ENCODE data around the gene ERVW-1.
"Not testable (repeated sequence)": the region's sequence is repeated elsewhere in the genome, so short reads cannot be mapped to it uniquely, and the experiment has no call there.

ERVW-1 gene, protein sequence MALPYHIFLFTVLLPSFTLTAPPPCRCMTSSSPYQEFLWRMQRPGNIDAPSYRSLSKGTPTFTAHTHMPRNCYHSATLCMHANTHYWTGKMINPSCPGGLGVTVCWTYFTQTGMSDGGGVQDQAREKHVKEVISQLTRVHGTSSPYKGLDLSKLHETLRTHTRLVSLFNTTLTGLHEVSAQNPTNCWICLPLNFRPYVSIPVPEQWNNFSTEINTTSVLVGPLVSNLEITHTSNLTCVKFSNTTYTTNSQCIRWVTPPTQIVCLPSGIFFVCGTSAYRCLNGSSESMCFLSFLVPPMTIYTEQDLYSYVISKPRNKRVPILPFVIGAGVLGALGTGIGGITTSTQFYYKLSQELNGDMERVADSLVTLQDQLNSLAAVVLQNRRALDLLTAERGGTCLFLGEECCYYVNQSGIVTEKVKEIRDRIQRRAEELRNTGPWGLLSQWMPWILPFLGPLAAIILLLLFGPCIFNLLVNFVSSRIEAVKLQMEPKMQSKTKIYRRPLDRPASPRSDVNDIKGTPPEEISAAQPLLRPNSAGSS

DNA sequence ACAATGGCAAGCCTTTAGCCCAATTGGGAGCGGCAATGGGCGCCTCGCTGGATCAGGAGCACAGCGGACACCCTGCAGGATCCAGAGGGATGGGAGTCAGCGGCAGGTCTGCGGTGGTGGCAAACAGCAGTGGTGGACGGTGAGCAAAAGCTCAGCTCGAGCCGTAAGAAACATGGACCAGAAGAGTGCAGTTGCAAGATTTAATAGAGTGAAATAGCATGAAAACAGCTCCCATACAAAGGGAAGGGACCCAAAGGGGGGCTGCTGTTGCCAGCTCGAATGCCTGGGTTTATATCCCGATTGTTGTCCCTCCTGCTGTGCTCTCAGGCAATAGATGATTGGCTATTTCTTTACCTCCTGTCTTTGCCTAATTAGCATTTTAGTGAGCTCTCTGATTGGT is at the start of gene ERVW-1:
ERVW-1 (minus strand) TSS at position 266 of the 400 bp plus-strand sequence. CDS start 7,565 bp downstream, outside the sequence.
- not testable (repeated sequence) for H3K27ac Mint-ChIP-seq; H3K4me1 Mint-ChIP-seq; ATAC-seq (ENCODE audit: low read depth); H3K27me3 Mint-ChIP-seq; H3K4me3 Mint-ChIP-seq; DNase-seq (ENCODE audit: low spot score in 2 of 2); H3K9me3 Mint-ChIP-seq
- peaks cover 10% of the 10 kb centered on the region for H3K36me3 Mint-ChIP-seq

DNA sequence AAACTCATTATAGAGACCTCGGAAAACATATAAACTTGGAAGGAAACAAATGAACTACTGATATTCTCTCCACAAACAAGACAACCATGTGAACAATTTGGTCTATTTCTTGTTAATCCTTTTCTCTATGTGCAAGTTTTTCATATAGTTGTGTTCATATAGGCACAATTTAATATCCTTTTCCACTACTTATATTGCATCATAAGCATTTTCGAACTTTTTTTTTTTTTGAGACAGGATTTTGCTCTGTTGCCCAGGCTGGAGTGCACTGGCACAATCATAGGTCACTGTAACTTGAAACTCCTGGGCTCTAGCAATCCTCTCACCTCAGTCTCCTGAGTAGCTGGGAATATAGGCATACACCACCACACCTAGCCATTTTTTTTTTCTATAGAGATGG is 45.4 kb upstream of the ERVW-1 start:
- Mint-ChIP-seq H3K4me1 (peaks cover 13% of the 10 kb centered on the region), H3K36me3 (peaks cover 8% of the 10 kb centered on the region), H3K27me3 (no peaks in the 10 kb centered on the region), H3K4me3 (no peak overlapping the region), H3K9me3 (no peaks in the 10 kb centered on the region), H3K27ac (no peak overlapping the region)
- DNase-seq (ENCODE audit: low spot score in 2 of 2) (no peak), ATAC-seq (ENCODE audit: low read depth) (no peak)

DNA sequence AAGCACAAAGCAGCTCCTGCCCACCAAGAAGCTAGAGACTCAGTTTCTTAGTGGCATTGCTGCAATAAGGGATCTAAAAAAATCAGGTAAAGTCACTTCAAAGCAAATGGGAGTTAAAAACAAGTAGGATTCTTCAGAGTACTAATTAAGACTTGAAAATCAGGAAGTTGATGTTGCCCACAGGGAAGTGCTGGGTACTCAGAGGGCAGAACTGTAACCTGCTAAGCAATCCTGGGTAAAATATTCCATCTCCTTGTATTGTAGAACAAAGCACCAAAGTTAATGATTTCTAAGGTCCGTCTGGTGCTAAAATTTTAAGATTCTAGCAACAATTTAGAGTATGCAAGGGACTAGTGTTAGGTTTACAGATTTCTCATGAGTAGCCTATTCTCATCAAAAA is 42.3 kb upstream of the ERVW-1 start:
- Mint-ChIP-seq H3K27ac (no peak overlapping the region), H3K9me3 (no peaks in the 10 kb centered on the region), H3K36me3 (peaks cover 17% of the 10 kb centered on the region), H3K4me3 (no peak overlapping the region), H3K27me3 (no peaks in the 10 kb centered on the region), H3K4me1 (no peaks in the 10 kb centered on the region)
- no peak for ATAC-seq (ENCODE audit: low read depth)
- no peak for DNase-seq (ENCODE audit: low spot score in 2 of 2)

- ATAC-seq (ENCODE audit: low read depth) = no peak
- H3K4me3 Mint-ChIP-seq = no peak overlapping the region
- H3K36me3 Mint-ChIP-seq = peaks cover 19% of the 10 kb centered on the region
- DNase-seq (ENCODE audit: low spot score in 2 of 2) = no peak
- no peaks in the 10 kb centered on the region for H3K27me3 Mint-ChIP-seq
- no peaks in the 10 kb centered on the region for H3K9me3 Mint-ChIP-seq
- H3K27ac Mint-ChIP-seq = no peak overlapping the region
- no peaks in the 10 kb centered on the region for H3K4me1 Mint-ChIP-seq
Observed at GRCh38 chr7:92517631-92518030, 39.9 kb upstream of the ERVW-1 start.

GRCh38 chr7:92513167-92513902 is 35.6 kb upstream of the ERVW-1 start:
- no peaks in the 10 kb centered on the region for H3K27me3 Mint-ChIP-seq
- no peak overlapping the region for H3K4me3 Mint-ChIP-seq
- no peak for ATAC-seq (ENCODE audit: low read depth)
- no peaks in the 10 kb centered on the region for H3K9me3 Mint-ChIP-seq
- peaks cover 15% of the 10 kb centered on the region for H3K36me3 Mint-ChIP-seq
- H3K27ac Mint-ChIP-seq = no peak overlapping the region
- DNase-seq (ENCODE audit: low spot score in 2 of 2) = no peak
- H3K4me1 Mint-ChIP-seq = no peaks in the 10 kb centered on the region

DNA sequence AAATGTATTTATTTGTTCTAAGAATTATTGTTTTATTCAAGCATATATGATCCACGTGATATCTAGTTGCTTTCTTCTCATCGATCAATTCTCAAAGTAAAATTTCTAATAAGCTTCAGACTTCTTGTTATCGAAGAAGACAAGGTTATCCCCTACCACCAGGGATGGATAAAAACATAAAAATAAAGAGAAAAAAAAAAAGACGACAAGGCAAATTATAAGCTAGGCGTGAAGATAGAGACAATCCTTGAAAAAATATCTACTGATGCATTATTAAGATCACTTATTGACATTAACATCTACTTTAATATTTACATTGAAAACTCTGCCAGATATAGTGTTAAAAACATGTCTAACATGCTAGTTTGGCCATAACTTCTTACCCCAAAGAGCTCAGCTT is 31.2 kb upstream of the ERVW-1 start:
- H3K27ac Mint-ChIP-seq = no peak overlapping the region
- H3K36me3 Mint-ChIP-seq = peaks cover 14% of the 10 kb centered on the region
- H3K4me3 Mint-ChIP-seq = no peak overlapping the region
- DNase-seq (ENCODE audit: low spot score in 2 of 2) = no peak
- no peaks in the 10 kb centered on the region for H3K4me1 Mint-ChIP-seq
- no peaks in the 10 kb centered on the region for H3K27me3 Mint-ChIP-seq
- no peaks in the 10 kb centered on the region for H3K9me3 Mint-ChIP-seq
- ATAC-seq (ENCODE audit: low read depth) = no peak

DNA sequence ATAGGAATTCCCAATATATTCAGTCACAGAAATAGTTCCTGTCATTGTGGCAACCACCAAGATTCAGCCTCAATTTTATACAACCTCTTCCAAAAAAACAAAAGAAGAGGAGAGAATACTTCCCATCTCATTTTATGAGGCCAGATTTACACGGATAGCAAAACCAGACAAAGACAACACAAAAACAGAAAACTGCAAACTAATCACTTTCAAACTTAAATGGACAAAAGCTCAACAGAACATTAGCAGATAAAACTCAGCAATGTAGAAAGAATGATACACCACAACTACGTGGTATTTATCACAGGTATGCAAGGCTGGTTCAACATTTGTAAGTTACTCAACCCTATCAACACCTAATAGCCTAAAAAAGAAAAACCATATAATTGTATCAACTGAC is 28.6 kb upstream of the ERVW-1 start:
- Mint-ChIP-seq H3K27me3 (no peaks in the 10 kb centered on the region), H3K4me1 (no peaks in the 10 kb centered on the region), H3K9me3 (no peaks in the 10 kb centered on the region), H3K36me3 (peaks cover 16% of the 10 kb centered on the region), H3K27ac (no peak overlapping the region), H3K4me3 (no peak overlapping the region)
- DNase-seq (ENCODE audit: low spot score in 2 of 2) (no peak), ATAC-seq (ENCODE audit: low read depth) (no peak)

GRCh38 chr7:92504563-92504962 is 26.8 kb upstream of the ERVW-1 start:
- Mint-ChIP-seq H3K4me3 (no peak overlapping the region), H3K9me3 (no peaks in the 10 kb centered on the region), H3K36me3 (peaks cover 22% of the 10 kb centered on the region), H3K27ac (no peak overlapping the region), H3K27me3 (no peaks in the 10 kb centered on the region), H3K4me1 (no peaks in the 10 kb centered on the region)
- no peak for DNase-seq (ENCODE audit: low spot score in 2 of 2)
- no peak for ATAC-seq (ENCODE audit: low read depth)

GRCh38 chr7:92503767-92504166 is 26.0 kb upstream of the ERVW-1 start:
- H3K9me3 Mint-ChIP-seq = no peaks in the 10 kb centered on the region
- H3K27ac Mint-ChIP-seq = no peak overlapping the region
- H3K36me3 Mint-ChIP-seq = peaks cover 28% of the 10 kb centered on the region
- no peaks in the 10 kb centered on the region for H3K4me1 Mint-ChIP-seq
- ATAC-seq (ENCODE audit: low read depth) = no peak
- H3K4me3 Mint-ChIP-seq = no peak overlapping the region
- H3K27me3 Mint-ChIP-seq = no peaks in the 10 kb centered on the region
- no peak for DNase-seq (ENCODE audit: low spot score in 2 of 2)

- Mint-ChIP-seq H3K27ac (peak overlapping the region; percentile 42), H3K4me3 (no peak overlapping the region), H3K36me3 (peaks cover 27% of the 10 kb centered on the region), H3K27me3 (no peaks in the 10 kb centered on the region), H3K9me3 (no peaks in the 10 kb centered on the region), H3K4me1 (no peaks in the 10 kb centered on the region)
- DNase-seq (ENCODE audit: low spot score in 2 of 2) = no peak
- ATAC-seq (ENCODE audit: low read depth) = no peak
Observed at GRCh38 chr7:92498557-92498956, 20.8 kb upstream of the ERVW-1 start.

DNA sequence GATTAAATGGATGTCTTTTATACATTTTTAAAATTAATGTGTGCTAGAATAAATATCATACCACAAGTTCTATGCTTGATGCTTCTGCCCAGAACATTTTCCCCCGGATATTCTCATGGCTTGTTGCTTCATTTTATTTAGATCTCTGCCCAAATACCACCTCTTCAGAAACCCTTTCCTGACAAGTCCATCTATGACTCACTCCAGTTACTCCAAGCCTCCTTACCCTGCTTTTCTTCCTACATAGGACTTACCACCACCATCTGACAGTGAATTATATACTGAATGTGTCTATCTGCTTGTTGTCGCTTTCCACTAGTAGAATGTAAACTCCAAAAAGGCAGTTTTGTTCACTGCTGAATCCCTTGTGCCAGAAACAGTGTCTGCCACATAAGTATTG is 19.1 kb upstream of the ERVW-1 start:
- H3K27me3 Mint-ChIP-seq = no peaks in the 10 kb centered on the region
- no peak overlapping the region for H3K4me3 Mint-ChIP-seq
- ATAC-seq (ENCODE audit: low read depth) (no peak), DNase-seq (ENCODE audit: low spot score in 2 of 2) (no peak)
- H3K4me1 Mint-ChIP-seq = no peaks in the 10 kb centered on the region
- peaks cover 30% of the 10 kb centered on the region for H3K36me3 Mint-ChIP-seq
- H3K27ac Mint-ChIP-seq = no peak overlapping the region
- H3K9me3 Mint-ChIP-seq = no peaks in the 10 kb centered on the region

DNA sequence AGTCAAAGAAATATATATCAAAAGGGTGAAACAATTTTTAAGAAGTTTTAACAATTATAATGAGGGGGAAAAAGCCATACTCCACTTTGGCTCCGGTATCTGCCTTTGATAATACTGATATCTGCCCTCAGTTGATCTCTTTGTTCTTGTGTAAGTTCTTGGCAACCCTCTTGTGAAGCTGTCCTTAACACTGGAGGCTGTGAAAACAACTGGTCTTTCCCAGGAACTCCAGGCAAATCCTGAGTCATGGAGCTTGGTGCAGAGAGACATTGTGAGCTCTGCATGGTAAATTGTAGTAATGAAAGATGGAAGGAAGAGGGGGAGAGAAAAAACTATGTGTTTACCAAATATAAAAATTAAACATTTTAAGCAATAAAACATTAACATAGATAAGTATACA is 11.9 kb upstream of the ERVW-1 start:
- Mint-ChIP-seq H3K27ac (peak overlapping the region; percentile 28), H3K36me3 (peaks cover 22% of the 10 kb centered on the region), H3K27me3 (no peaks in the 10 kb centered on the region), H3K9me3 (no peaks in the 10 kb centered on the region), H3K4me1 (no peaks in the 10 kb centered on the region), H3K4me3 (no peak overlapping the region)
- DNase-seq (ENCODE audit: low spot score in 2 of 2) (no peak), ATAC-seq (ENCODE audit: low read depth) (no peak)

DNA sequence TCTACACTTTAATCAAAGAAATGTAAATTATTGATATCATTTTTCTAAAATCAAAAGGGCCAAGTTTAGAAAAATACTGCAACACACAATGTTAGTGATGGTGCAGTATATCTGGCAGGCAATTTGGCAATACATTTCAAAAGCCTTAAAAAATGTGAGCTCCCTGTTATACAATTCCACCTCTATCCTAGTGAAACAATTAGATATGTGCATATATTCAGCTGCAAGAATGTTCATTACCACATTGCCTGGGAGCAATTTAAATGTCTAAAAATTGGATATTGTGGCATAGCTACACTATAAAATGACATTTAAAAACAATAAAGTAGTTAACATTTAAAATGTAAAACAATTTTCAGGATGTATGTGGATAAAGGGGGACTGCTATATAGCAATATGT is 10.1 kb upstream of the ERVW-1 start:
- Mint-ChIP-seq H3K27me3 (no peaks in the 10 kb centered on the region), H3K4me3 (no peak overlapping the region), H3K27ac (no peak overlapping the region), H3K36me3 (peaks cover 18% of the 10 kb centered on the region), H3K9me3 (no peaks in the 10 kb centered on the region), H3K4me1 (no peaks in the 10 kb centered on the region)
- DNase-seq (ENCODE audit: low spot score in 2 of 2) (no peak), ATAC-seq (ENCODE audit: low read depth) (no peak)

GRCh38 chr7:92485974-92486373 is 8.2 kb upstream of the ERVW-1 start:
- H3K36me3 Mint-ChIP-seq = peaks cover 11% of the 10 kb centered on the region
- no peaks in the 10 kb centered on the region for H3K9me3 Mint-ChIP-seq
- H3K27me3 Mint-ChIP-seq = no peaks in the 10 kb centered on the region
- H3K4me3 Mint-ChIP-seq = no peak overlapping the region
- H3K27ac Mint-ChIP-seq = no peak overlapping the region
- H3K4me1 Mint-ChIP-seq = no peaks in the 10 kb centered on the region
- DNase-seq (ENCODE audit: low spot score in 2 of 2) (no peak), ATAC-seq (ENCODE audit: low read depth) (no peak)
